GM23338 (cell line): ENCODE data around the gene DSE. TPM values are rescaled to one million over a fixed set of nuclear protein-coding genes. Genes with fewer than 3 reads are reported as not detected.

Experiments used
- ATAC-seq: fragments of 200-7000 bp; cut with Tn5 transposase; 3 replicates; pipeline ENCODE4 v1.9.1; 2020
- DNase-seq: peaks from one replicate; pipeline ENCODE4 v3.0.0-alpha.2; 2015; ENCODE audit warnings: low spot score
- H2AFZ ChIP-seq: fragments of 200-600 bp; sonication (generic); 2 replicates; pipeline ENCODE4 v1.8.0; 2016; ENCODE audit warnings: antibody characterized with exemption, mild to moderate bottlenecking, moderate library complexity
- H3F3A ChIP-seq: fragments of 200-600 bp; sonication (generic); replicated peaks from 2 replicates; pipeline ENCODE4 v1.8.0; 2017; ENCODE audit warnings: antibody characterized with exemption, mixed run types, low read depth
- H3K27ac ChIP-seq: fragments of 200-600 bp; sonication (generic); 2 replicates; pipeline ENCODE4 v1.6.1; 2016; ENCODE audit warnings: low read depth
- H3K27me3 ChIP-seq: fragments of 200-600 bp; sonication (generic); 2 replicates; pipeline ENCODE4 v1.8.0; 2016; ENCODE audit warnings: mild to moderate bottlenecking, mixed run types, moderate library complexity; ENCODE audit not compliant: insufficient read depth
- H3K36me3 ChIP-seq: fragments of 200-600 bp; sonication (generic); 2 replicates; pipeline ENCODE4 v1.8.0; 2016; ENCODE audit warnings: mild to moderate bottlenecking; ENCODE audit not compliant: insufficient read depth
- H3K4me1 ChIP-seq: fragments of 200-600 bp; sonication (generic); 2 replicates; pipeline ENCODE4 v1.8.0; 2016; ENCODE audit warnings: mild to moderate bottlenecking, moderate library complexity; ENCODE audit not compliant: insufficient read depth
- H3K4me2 ChIP-seq: fragments of 200-600 bp; sonication (generic); 2 replicates; pipeline ENCODE4 v1.7.1; 2017; ENCODE audit warnings: mixed run types
- H3K4me3 ChIP-seq: fragments of 200-600 bp; sonication (generic); 2 replicates; pipeline ENCODE4 v1.6.1; 2016; ENCODE audit warnings: mixed run types
- H3K79me2 ChIP-seq: fragments of 200-600 bp; sonication (generic); replicated peaks from 2 replicates; pipeline ENCODE4 v1.8.0; 2017; ENCODE audit warnings: mild to moderate bottlenecking; ENCODE audit not compliant: insufficient read depth
- H3K9me2 ChIP-seq: fragments of 200-600 bp; sonication (generic); 2 replicates; pipeline ENCODE4 v1.8.0; 2017; ENCODE audit not compliant: insufficient read depth
- H4K20me1 ChIP-seq: fragments of 200-600 bp; sonication (generic); replicated peaks from 2 replicates; pipeline ENCODE4 v1.8.0; 2017; ENCODE audit warnings: mild to moderate bottlenecking; ENCODE audit not compliant: insufficient read depth
- H3K27ac Mint-ChIP-seq: 2 replicates; pipeline ENCODE4 v1.8.0; 2020; ENCODE audit warnings: inconsistent platforms, mild to moderate bottlenecking, moderate library complexity, mixed read lengths
- H3K27me3 Mint-ChIP-seq: 3 replicates; pipeline ENCODE4 v1.8.0; 2022; ENCODE audit warnings: low read depth, mild to moderate bottlenecking, moderate library complexity, mixed read lengths, inconsistent platforms; ENCODE audit not compliant: insufficient read depth, poor library complexity
- H3K36me3 Mint-ChIP-seq: 3 replicates; pipeline ENCODE4 v1.8.0; 2021; ENCODE audit warnings: low read depth, mild to moderate bottlenecking, inconsistent platforms, moderate library complexity, mixed read lengths
- H3K4me1 Mint-ChIP-seq: 3 replicates; pipeline ENCODE4 v1.8.0; 2020; ENCODE audit warnings: mild to moderate bottlenecking, inconsistent platforms, mixed read lengths
- H3K4me3 Mint-ChIP-seq: 3 replicates; pipeline ENCODE4 v1.8.0; 2021; ENCODE audit warnings: moderate library complexity, mild to moderate bottlenecking, inconsistent platforms, mixed read lengths
- H3K9me3 Mint-ChIP-seq: 3 replicates; pipeline ENCODE4 v1.8.0; 2020; ENCODE audit warnings: moderate library complexity, mild to moderate bottlenecking, inconsistent platforms, mixed read lengths
- CREB1 ChIP-seq: fragments of 250-450 bp; sonication (Bioruptor Pico); IDR thresholded peaks from 2 replicates; pipeline ENCODE4 v1.5.0; 2020; ENCODE audit warnings: low read depth, mild to moderate bottlenecking, moderate library complexity
- ETS1 ChIP-seq: IDR thresholded peaks from 2 replicates; pipeline ENCODE4 v1.6.1; 2016; ENCODE audit warnings: antibody characterized with exemption
- EZH2 ChIP-seq: fragments of 200-600 bp; sonication (generic); IDR thresholded peaks from one replicate; pipeline ENCODE4 v1.8.0; 2017; ENCODE audit warnings: antibody characterized with exemption, mild to moderate bottlenecking, low read depth; ENCODE audit not compliant: unreplicated experiment
- JUNB ChIP-seq: IDR thresholded peaks from one replicate; pipeline ENCODE4 v1.6.1; 2016; ENCODE audit warnings: antibody characterized with exemption; ENCODE audit not compliant: unreplicated experiment
- NANOG ChIP-seq: IDR thresholded peaks from 2 replicates; pipeline ENCODE4 v1.6.1; 2016; ENCODE audit warnings: antibody characterized with exemption, borderline replicate concordance
- POLR2AphosphoS5 ChIP-seq: IDR thresholded peaks from 2 replicates; pipeline ENCODE4 v1.6.1; 2016; ENCODE audit warnings: antibody characterized with exemption, low read depth
- STAT1 ChIP-seq: IDR thresholded peaks from one replicate; pipeline ENCODE4 v1.6.1; 2016; ENCODE audit warnings: antibody characterized with exemption; ENCODE audit not compliant: unreplicated experiment
- ZNF114 ChIP-seq: fragments of 250-450 bp; sonication (Bioruptor Pico); IDR thresholded peaks from 2 replicates; pipeline ENCODE4 v1.5.0; 2020; ENCODE audit warnings: mild to moderate bottlenecking, moderate library complexity
- ZNF331 ChIP-seq: fragments of 250-450 bp; sonication (Bioruptor Pico); IDR thresholded peaks from 2 replicates; pipeline ENCODE4 v1.5.0; 2020; ENCODE audit warnings: low read depth, mild to moderate bottlenecking, moderate library complexity
- polyA plus RNA-seq: library from polyadenylated mRNA; unstranded; fragments of >200 nt; fragmentation: Nextera tagmentation; extraction: Ambion mirVana; gene quantifications from 2 replicates; pipeline ENCODE4 v1.2.1, GENCODE V29; 2016
- total RNA-seq: library from RNA; depleted of rRNA; stranded (reverse); fragments of >200 nt; shearing (Covaris generic); gene quantifications from 2 replicates; pipeline ENCODE4 v1.2.3, GENCODE V29; 2014
- TF ChIP-seq, protein P1 (sequence below), 2 experiments: fragments of 200-600 bp in 1 of 2; sonication (generic) in 1 of 2; conservative IDR thresholded peaks; 2 replicates each; pipeline versions ENCODE4 v1.5.1 to v1.6.1; 2016 to 2017; ENCODE audit warnings: antibody characterized with exemption in 2 of 2, low read depth in 2 of 2, mild to moderate bottlenecking in 2 of 2, moderate library complexity in 1 of 2
- TF ChIP-seq, protein P2 (sequence below): IDR thresholded peaks from one replicate; pipeline ENCODE4 v1.6.1; 2018; ENCODE audit warnings: antibody characterized with exemption; ENCODE audit not compliant: unreplicated experiment

The DSE gene
- total and polyA plus RNA-seq, 2 experiments from 2014 or later: 18.8 to 45.2 TPM

DNA sequence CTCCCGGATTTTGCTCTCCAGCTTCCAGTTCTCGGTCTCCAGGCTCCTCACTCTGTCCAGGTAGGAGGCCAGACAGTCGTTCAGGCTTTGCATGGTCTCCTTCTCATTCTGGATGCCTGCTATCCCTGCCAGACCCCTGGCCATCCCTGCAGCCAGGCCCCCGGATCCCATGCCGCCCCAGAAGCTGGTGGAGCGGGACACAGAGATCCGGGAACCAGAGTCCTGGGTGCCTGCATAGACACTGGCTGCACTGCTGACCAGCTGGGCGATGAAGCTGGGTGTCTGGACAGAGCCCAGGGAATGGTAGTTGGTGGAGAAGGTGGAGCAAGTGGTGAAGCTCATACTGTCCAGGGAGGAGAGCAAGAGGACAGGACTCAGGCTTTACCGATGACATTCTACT lies 87.5 kb downstream of the DSE start (continued):
- TF ChIP-seq, protein P1, sequence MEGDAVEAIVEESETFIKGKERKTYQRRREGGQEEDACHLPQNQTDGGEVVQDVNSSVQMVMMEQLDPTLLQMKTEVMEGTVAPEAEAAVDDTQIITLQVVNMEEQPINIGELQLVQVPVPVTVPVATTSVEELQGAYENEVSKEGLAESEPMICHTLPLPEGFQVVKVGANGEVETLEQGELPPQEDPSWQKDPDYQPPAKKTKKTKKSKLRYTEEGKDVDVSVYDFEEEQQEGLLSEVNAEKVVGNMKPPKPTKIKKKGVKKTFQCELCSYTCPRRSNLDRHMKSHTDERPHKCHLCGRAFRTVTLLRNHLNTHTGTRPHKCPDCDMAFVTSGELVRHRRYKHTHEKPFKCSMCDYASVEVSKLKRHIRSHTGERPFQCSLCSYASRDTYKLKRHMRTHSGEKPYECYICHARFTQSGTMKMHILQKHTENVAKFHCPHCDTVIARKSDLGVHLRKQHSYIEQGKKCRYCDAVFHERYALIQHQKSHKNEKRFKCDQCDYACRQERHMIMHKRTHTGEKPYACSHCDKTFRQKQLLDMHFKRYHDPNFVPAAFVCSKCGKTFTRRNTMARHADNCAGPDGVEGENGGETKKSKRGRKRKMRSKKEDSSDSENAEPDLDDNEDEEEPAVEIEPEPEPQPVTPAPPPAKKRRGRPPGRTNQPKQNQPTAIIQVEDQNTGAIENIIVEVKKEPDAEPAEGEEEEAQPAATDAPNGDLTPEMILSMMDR (conservative IDR thresholded peaks at IDR 0.05; ENCODE audit: low read depth in 2 of 2): no peak

GRCh38 chr6:116459927-116460326 lies 89.2 kb downstream of the DSE start:
- Mint-ChIP-seq H3K27me3 (peaks cover 26% of the 10 kb centered on the region), H3K9me3 (no peaks in the 10 kb centered on the region), H3K36me3 (no peaks in the 10 kb centered on the region), H3K4me1 (peaks cover 24% of the 10 kb centered on the region), H3K27ac (no peak overlapping the region), H3K4me3 (no peak overlapping the region)
- Histone ChIP-seq H2AFZ (no peak overlapping the region), H3K27me3 (peaks cover 48% of the 10 kb centered on the region), H3K4me2 (no peak overlapping the region), H3K4me3 (no peak overlapping the region), H3K9me2 (no peaks in the 10 kb centered on the region), H3K79me2 (no peaks in the 10 kb centered on the region), H3K36me3 (no peaks in the 10 kb centered on the region), H3K4me1 (no peaks in the 10 kb centered on the region; the same call in 1 of the 2 replicates), H3F3A (peaks cover 4% of the 10 kb centered on the region), H3K27ac (no peak overlapping the region), H4K20me1 (no peaks in the 10 kb centered on the region; the same call in 1 of the 2 replicates)
- no peak for ATAC-seq
- DNase-seq: no peak
- TF ChIP-seq JUNB (no peak), EZH2 (no peak), NANOG (no peak), ETS1 (no peak), POLR2AphosphoS5 (no peak), STAT1 (no peak), ZNF331 (no peak), ZNF114 (CRISPR knock-in tag) (no peak), CREB1 (no peak)
- TF ChIP-seq, protein P2, sequence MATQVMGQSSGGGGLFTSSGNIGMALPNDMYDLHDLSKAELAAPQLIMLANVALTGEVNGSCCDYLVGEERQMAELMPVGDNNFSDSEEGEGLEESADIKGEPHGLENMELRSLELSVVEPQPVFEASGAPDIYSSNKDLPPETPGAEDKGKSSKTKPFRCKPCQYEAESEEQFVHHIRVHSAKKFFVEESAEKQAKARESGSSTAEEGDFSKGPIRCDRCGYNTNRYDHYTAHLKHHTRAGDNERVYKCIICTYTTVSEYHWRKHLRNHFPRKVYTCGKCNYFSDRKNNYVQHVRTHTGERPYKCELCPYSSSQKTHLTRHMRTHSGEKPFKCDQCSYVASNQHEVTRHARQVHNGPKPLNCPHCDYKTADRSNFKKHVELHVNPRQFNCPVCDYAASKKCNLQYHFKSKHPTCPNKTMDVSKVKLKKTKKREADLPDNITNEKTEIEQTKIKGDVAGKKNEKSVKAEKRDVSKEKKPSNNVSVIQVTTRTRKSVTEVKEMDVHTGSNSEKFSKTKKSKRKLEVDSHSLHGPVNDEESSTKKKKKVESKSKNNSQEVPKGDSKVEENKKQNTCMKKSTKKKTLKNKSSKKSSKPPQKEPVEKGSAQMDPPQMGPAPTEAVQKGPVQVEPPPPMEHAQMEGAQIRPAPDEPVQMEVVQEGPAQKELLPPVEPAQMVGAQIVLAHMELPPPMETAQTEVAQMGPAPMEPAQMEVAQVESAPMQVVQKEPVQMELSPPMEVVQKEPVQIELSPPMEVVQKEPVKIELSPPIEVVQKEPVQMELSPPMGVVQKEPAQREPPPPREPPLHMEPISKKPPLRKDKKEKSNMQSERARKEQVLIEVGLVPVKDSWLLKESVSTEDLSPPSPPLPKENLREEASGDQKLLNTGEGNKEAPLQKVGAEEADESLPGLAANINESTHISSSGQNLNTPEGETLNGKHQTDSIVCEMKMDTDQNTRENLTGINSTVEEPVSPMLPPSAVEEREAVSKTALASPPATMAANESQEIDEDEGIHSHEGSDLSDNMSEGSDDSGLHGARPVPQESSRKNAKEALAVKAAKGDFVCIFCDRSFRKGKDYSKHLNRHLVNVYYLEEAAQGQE: no peak
- TF ChIP-seq, protein P1 (conservative IDR thresholded peaks at IDR 0.05; ENCODE audit: low read depth in 2 of 2): no peak
